Dendritic cell treated with granulocyte-macrophage colony-stimulating factor and Interleukin-4, amounts not matched to agents 40 ng/mL and 50 ng/mL, for 4 days (primary cell): Measurements from ENCODE around the gene YBEY.
A peak's percentile ranks its signal among the peaks of the same experiment; 100 is the strongest.

Experiments
- H3K27ac Mint-ChIP-seq: one replicate; pipeline ENCODE4 v1.8.0; 2022; ENCODE audit warnings: mild to moderate bottlenecking, mixed read lengths
- H3K27me3 Mint-ChIP-seq: one replicate; pipeline ENCODE4 v1.8.0; 2022; ENCODE audit warnings: mild to moderate bottlenecking, mixed read lengths
- H3K36me3 Mint-ChIP-seq: one replicate; pipeline ENCODE4 v1.8.0; 2022; ENCODE audit warnings: low read depth, mixed read lengths
- H3K4me1 Mint-ChIP-seq: one replicate; pipeline ENCODE4 v1.8.0; 2022; ENCODE audit warnings: low read depth, mixed read lengths
- H3K4me3 Mint-ChIP-seq: one replicate; pipeline ENCODE4 v1.8.0; 2022; ENCODE audit warnings: mild to moderate bottlenecking, moderate library complexity, mixed read lengths
- H3K9me3 Mint-ChIP-seq: one replicate; pipeline ENCODE4 v1.8.0; 2022; ENCODE audit warnings: mixed read lengths
- intact Hi-C: fragments of 100-400 bp; cut with micrococcal nuclease; formaldehyde crosslinking; loops from one replicate; pipeline ENCODE4 v1.15.0; 2022

The YBEY gene

DNA sequence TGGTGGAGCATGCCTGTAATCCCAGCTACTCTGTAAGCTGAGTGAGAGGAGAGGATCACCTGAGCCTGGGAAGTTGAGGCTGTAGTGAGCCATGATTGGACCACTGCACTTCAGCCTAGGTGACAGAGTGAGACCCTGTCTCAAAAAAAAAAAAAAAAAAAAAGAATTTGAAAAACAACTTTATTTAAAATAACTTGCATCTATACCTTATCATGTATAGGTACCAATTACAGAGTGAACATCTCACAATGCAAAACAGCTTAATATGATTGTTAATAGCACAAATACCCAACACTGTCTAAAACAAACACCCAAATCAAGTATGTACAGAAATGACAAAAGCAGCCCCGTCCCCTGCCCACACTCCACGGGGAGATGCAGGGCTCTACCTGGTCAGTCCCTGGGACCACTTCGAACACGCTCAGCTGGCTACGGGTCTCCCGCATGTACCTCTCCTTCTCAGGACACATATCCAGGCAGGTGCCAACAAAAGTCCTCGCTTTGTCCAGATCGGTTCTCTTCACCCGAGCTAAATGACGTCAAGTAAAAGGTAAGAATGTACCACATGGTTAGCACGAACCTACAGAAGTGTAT is 11.2 kb upstream of the YBEY start:
- H3K36me3 Mint-ChIP-seq: peaks cover 100% of the 10 kb centered on the region

DNA sequence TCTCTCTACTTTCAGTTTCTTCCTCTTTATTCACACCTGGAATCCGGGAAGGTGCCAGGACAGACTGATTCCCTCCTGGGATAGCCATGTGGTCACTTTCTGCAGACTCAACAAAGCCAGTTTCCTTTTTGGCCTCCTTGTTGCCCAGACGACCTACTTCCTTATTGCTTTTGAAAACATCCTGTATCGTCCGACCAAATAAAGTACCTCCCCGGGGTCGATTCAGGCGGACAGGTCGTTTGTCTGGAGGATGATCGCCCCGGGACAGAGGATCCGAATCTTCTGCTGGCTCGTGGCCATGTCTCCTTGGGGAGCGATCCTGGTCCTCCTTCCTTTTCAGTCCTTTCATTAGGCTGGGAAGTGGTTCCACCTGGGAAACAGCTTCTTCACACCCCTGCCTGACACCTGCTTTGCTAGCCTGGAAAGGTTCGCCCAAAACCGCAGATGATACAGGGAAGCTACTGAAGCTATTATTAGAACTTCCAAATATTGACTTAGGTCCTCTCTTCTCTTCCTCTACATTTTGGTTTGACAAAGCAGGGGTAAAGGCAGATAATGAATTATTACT is 2.0 kb upstream of the YBEY start:
- H3K4me1 Mint-ChIP-seq: peaks cover 62% of the 10 kb centered on the region
- H3K36me3 Mint-ChIP-seq: peaks cover 78% of the 10 kb centered on the region
- no peaks in the 10 kb centered on the region for H3K9me3 Mint-ChIP-seq
- intact Hi-C loops: no loop called here
- H3K27ac Mint-ChIP-seq: peak overlapping the region; percentile 98
- H3K4me3 Mint-ChIP-seq: peak overlapping the region; percentile 95
- no peaks in the 10 kb centered on the region for H3K27me3 Mint-ChIP-seq

More for the DNA sequence above, 11.2 kb upstream of the YBEY start:
- intact Hi-C loops: no loop called here
- no peaks in the 10 kb centered on the region for H3K27me3 Mint-ChIP-seq
- H3K4me3 Mint-ChIP-seq: no peak overlapping the region
- H3K9me3 Mint-ChIP-seq: no peaks in the 10 kb centered on the region
- no peaks in the 10 kb centered on the region for H3K4me1 Mint-ChIP-seq
- no peak overlapping the region for H3K27ac Mint-ChIP-seq

DNA sequence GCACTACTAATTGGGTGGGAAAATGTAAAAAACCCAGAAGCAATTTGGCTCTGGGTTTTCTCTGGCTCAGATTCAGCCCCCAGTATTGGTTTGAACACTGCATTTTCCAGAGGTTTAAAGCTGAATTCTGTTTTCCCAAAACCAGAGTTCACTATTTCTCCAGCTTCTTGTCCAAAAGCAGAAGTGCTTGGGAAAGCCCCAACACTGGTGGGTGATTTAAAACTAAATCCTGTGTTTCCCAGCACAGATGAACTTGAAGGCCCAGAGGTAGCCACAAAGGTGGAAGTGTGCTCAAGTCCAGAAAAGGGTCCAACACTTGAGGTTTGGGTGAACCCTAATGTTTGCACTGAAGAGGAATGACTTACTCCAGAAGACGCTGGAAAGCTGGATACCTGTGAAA is 1.4 kb upstream of the YBEY start:
- Mint-ChIP-seq H3K9me3 (no peaks in the 10 kb centered on the region), H3K36me3 (peaks cover 78% of the 10 kb centered on the region), H3K4me1 (peaks cover 66% of the 10 kb centered on the region), H3K4me3 (peak overlapping the region; percentile 95), H3K27me3 (no peaks in the 10 kb centered on the region), H3K27ac (peak overlapping the region; percentile 98)
- intact Hi-C loops: no loop called here

DNA sequence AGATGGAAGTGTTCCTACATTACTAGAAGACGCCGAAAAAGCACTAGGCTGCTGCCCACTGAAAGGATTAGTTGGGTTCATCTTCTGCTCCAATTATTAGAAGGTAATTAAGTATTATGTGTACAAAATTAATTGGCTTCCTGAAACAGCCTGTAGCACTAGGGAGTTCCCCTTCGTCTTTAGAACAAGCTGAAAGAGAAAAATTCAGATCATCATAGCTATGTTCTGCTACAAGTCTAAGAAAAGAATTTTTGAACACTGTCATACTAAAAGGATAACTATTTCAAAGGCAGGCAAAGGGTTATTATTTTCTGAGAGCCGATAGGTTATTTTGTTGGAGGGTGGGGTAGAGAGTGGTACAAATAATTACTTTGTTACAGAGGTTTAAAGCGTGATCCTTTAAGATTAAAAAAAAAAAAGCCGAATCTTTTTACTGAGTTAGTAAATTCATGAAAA is 908 bp upstream of the YBEY start, which contains the start of gene MCM3AP:
Gene MCM3AP (minus strand): TSS at position 406 of the 456 bp plus-strand sequence. CDS start 325 bp downstream, at position 81.
- Mint-ChIP-seq H3K36me3 (peaks cover 78% of the 10 kb centered on the region), H3K9me3 (no peaks in the 10 kb centered on the region), H3K4me1 (peaks cover 70% of the 10 kb centered on the region), H3K27me3 (no peaks in the 10 kb centered on the region), H3K27ac (peak within 1 kb of the TSS; percentile 98), H3K4me3 (peak within 1 kb of the TSS; percentile 95)
- intact Hi-C loops: no loop called here

DNA sequence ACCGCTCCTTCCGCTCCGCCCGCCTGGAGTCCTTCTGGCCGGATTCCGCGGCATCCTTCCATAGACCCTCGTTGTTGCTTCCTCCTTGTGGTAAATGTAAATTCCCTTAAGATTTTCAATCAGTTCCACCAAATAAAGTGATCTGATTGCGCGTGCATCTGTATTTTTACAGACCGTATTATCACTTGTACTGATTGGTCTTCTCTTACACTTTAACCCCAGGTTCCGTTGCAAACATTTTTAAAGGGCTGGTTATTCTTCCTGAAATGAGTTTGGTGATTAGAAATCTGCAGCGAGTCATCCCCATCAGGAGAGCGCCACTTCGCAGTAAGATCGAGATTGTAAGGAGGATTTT is 483 bp downstream of the YBEY start:
- no peaks in the 10 kb centered on the region for H3K9me3 Mint-ChIP-seq
- intact Hi-C loops: loop anchor here (1.0 kb wide), 2 partner anchors 38 to 58 kb away; partner anchors contain the start of genes LSS and PCNT
- peak overlapping the region; percentile 95 for H3K4me3 Mint-ChIP-seq
- H3K27me3 Mint-ChIP-seq: no peaks in the 10 kb centered on the region
- H3K4me1 Mint-ChIP-seq: peaks cover 64% of the 10 kb centered on the region
- H3K27ac Mint-ChIP-seq: peak overlapping the region; percentile 98
- peaks cover 73% of the 10 kb centered on the region for H3K36me3 Mint-ChIP-seq

DNA sequence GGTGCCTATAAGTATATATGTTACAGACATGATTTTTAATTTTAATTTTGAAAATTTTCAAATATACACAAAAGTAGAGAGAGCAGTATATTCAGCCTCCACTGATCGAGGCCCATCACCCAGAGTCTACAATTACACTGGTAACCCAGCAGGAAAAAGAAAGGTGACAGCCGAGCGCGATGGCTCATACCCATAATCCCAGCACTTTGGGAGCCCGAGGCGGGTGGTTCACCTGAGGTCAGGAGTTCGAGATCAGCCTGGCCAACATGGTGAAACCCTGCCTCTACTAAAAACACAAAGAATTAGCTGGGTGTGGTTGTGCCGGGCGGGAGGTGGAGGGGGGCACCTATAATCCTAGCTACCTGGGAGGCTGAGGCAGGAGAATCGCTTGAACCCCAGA is 1.4 kb downstream of the YBEY start:
- H3K36me3 Mint-ChIP-seq: peaks cover 72% of the 10 kb centered on the region
- intact Hi-C loops: no loop called here
- no peaks in the 10 kb centered on the region for H3K9me3 Mint-ChIP-seq
- peaks cover 55% of the 10 kb centered on the region for H3K4me1 Mint-ChIP-seq
- H3K27ac Mint-ChIP-seq: peak overlapping the region; percentile 91
- H3K4me3 Mint-ChIP-seq: peak overlapping the region; percentile 13
- no peaks in the 10 kb centered on the region for H3K27me3 Mint-ChIP-seq

DNA sequence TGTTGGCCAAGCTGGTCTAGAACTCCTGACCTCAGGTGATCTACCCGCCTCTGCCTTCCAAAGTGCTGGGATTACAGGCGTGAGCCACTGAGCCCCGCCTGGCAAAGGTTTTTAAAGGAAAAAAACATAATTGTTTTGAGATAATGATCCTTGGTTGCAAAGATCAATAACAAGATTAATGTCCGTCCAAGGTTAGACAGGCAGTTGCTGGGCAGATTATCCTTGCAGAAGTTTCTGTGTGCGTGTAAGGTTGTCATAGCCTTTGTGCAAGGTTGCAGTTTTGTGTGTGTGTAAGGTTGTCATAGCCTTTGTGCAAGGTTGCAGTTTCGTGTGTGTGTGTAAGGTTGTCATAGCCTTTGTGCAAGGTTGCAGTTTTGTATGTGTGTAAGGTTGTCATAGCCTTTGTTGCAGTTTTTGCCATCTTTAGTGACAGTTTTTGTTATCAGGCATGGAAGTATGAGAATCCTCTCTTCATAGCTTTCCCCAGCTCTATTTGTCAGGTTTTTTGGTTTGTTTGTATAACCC is 3.6 kb downstream of the YBEY start:
- Mint-ChIP-seq H3K4me1 (peaks cover 38% of the 10 kb centered on the region), H3K27ac (no peak overlapping the region), H3K4me3 (no peak overlapping the region), H3K9me3 (no peaks in the 10 kb centered on the region), H3K27me3 (no peaks in the 10 kb centered on the region), H3K36me3 (peaks cover 55% of the 10 kb centered on the region)
- intact Hi-C loops: no loop called here

DNA sequence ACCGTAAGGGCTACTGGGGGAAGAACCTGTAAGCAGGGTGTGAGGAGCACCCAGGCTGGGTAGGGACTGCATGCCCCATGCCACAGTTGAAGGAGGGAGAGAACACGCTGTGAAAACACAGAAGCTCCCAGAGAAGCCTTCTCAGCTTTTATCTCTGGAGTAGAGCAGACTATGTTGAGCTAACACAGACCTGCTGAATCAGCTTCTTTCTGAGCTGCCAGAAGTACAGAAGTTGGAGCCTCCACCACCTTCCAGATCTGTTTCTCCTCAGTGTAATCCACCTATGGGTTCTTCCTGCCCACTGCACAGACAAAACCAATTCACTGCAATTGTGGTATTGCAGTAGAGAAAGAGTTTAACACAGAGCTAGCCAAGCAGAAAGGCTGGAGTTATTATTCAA is 5.4 kb downstream of the YBEY start:
- no peak overlapping the region for H3K4me3 Mint-ChIP-seq
- no peak overlapping the region for H3K27ac Mint-ChIP-seq

DNA sequence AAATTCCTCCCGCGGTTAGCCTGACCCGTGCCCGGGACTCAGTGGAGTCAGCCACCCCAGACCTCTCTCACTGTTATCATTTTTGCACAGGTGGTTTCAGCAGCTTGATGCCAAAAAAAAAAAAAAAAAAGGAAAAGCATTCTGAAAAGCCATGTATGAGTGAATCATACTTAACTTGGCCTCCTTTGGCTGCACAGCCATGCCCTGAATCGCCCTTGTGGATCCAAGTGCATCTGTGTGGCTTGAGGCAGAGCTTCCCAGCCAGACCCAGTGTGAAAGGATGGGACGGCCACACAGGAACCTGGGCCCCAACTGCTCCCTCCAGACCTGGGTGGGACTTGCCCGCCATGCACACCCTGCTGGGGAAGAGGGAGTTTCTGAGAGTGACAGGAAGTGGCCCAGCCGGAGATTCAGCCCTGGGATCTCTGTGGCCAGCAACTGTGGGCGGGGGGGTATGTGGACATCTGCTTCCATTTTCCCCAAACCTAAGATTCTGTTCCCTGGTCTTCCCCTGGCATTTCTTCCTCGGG is 8.6 kb downstream of the YBEY start:
- intact Hi-C loops: no loop called here
- Mint-ChIP-seq H3K4me3 (no peak overlapping the region), H3K27me3 (peaks cover 35% of the 10 kb centered on the region), H3K4me1 (peaks cover 29% of the 10 kb centered on the region), H3K27ac (peak overlapping the region; percentile 72), H3K36me3 (peaks cover 27% of the 10 kb centered on the region), H3K9me3 (no peaks in the 10 kb centered on the region)

More for the DNA sequence above, 5.4 kb downstream of the YBEY start:
- intact Hi-C loops: no loop called here
- Mint-ChIP-seq H3K4me1 (peaks cover 45% of the 10 kb centered on the region), H3K36me3 (peaks cover 38% of the 10 kb centered on the region), H3K9me3 (no peaks in the 10 kb centered on the region), H3K27me3 (peaks cover 12% of the 10 kb centered on the region)

DNA sequence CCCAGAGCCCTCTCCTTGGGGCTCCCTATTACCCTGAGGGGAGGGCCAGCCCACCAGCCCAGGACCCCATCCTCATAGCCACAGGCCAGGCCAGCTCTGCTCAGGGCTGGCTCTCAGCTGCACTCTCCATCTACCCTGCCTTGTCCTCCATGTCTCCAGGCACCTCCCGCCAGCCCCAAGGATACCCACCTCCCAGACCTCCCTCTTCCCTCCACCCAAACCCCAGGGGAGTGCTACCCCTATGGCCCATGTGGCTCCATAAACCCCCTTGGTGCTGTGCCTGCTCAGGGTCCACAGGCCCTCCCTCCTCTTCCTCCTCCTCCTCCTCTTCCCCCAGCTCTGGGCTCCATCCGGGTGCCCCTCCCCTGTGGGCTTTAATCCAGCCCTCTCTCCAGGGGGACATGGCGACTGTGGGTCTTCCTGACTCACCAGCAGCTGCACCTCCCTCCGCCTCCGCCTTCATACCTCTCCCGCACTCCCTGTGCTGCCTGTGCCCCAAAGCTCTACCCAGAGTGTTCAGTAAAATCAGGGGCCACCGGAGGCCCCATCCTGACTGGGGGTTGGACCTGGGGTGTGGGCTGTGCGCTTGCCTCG is 9.1 kb downstream of the YBEY start:
- peaks cover 21% of the 10 kb centered on the region for H3K36me3 Mint-ChIP-seq
- intact Hi-C loops: no loop called here
- H3K27ac Mint-ChIP-seq: peak overlapping the region; percentile 72
- no peaks in the 10 kb centered on the region for H3K9me3 Mint-ChIP-seq
- peaks cover 35% of the 10 kb centered on the region for H3K27me3 Mint-ChIP-seq
- peaks cover 26% of the 10 kb centered on the region for H3K4me1 Mint-ChIP-seq
- no peak overlapping the region for H3K4me3 Mint-ChIP-seq

DNA sequence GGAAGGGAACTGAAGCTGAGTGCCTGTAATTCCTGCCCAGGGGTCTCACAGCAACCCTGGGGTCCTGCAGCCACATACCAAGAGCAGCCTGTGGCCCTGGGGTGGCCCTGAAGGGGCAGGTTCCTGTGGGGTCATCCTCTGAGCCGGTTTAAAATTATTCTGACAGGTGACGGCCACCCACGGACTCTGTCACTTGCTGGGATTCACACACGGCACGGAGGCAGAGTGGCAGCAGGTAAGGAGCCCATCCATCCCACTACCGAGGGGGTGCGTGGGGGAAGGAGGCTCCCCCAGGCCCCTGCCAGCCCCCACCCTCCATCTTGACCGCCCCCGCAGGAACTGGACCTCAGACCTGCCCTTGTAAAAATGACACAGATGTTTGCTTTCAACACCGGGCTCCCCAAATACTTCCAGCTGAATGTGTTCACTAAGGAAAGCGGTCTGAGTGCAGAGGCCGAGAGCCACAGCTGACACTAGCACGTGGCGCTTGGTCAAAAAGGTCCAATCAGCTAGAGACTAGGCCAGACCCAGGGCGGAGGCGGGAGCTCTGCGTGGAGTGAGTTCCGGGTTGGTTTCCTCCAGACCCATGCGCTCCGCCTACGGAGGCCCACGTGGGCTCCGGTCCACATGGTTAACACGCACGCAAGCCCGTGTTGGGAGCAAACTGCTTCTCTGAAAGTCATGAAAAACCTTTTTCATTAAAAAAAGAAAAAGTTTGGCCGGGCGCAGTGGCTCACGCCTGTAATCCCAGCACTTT is 10.0 kb downstream of the YBEY start:
- H3K4me1 Mint-ChIP-seq: peaks cover 26% of the 10 kb centered on the region
- H3K9me3 Mint-ChIP-seq: no peaks in the 10 kb centered on the region
- H3K36me3 Mint-ChIP-seq: peaks cover 17% of the 10 kb centered on the region
- peak overlapping the region; percentile 72 for H3K27ac Mint-ChIP-seq
- peaks cover 35% of the 10 kb centered on the region for H3K27me3 Mint-ChIP-seq
- intact Hi-C loops: no loop called here
- peak overlapping the region; percentile 23 for H3K4me3 Mint-ChIP-seq

DNA sequence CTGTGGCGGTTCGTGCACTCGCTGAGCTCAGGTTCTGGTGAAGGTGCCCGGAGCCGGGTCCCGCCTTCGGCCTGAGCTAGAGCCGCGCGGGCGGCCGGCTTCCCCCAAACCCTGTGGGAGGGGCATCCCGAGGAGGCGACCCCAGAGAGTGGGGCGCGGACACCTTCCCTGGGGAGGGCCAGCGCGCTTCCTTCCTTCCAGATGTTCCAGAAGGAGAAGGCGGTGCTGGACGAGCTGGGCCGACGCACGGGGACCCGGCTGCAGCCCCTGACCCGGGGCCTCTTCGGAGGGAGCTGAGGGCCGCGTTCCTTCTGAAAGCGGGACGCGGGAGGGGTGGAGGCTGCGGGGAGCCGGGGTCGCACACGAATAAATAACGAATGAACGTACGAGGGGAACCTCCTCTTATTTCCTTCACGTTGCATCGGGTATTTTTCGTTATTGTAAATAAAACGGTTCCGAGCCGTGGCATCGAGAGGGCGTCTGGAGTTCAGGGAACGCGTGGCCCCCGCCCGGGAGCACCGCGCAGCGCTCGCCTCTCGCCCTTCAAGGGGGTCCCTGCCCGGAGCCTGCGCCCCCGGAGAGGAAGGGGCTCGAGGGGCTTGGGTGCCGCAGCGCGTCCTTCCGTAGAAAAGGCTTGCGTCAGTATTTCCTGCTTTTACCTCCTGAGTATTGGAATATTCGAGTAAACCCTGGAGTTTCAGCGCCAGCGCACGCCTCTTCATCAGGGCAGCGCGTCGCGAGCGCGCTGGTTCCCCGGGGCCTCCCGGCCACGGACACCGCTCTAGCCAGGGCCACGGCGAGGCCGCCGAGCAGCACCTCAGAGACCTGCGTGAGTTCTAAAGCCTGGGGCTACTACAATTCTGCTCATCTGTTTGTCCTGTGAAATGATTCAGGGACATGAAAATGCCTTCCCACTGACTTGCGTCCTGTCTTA is 11.5 kb downstream of the YBEY start:
- intact Hi-C loops: no loop called here
- Mint-ChIP-seq H3K4me1 (peaks cover 26% of the 10 kb centered on the region), H3K27me3 (peaks cover 35% of the 10 kb centered on the region), H3K27ac (peak overlapping the region; percentile 50), H3K9me3 (no peaks in the 10 kb centered on the region), H3K4me3 (peak overlapping the region; percentile 73), H3K36me3 (peaks cover 4% of the 10 kb centered on the region)

DNA sequence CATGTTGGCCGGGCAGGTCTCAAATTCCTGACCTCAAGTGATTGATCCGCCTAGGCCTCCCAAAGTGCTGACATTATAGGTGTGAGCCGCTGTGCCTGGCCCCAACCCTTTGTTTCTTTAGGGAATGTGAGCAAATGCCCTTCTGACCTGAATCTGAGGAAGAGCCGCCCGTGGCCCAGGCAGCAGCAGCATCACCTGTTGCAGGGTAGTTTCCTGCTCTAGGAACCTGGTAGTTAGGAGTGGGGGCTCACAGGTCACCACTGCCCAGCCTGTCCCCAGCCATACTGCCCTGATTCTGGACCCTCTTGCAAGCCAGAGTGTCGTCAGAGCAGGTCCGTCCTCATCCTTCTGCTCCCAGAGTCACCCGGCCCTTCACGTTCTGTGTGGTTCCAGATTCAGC is 13.0 kb downstream of the YBEY start:
- H3K9me3 Mint-ChIP-seq: no peaks in the 10 kb centered on the region
- H3K36me3 Mint-ChIP-seq: peaks cover 7% of the 10 kb centered on the region
- H3K4me3 Mint-ChIP-seq: no peak overlapping the region
- H3K27ac Mint-ChIP-seq: no peak overlapping the region
- peaks cover 26% of the 10 kb centered on the region for H3K4me1 Mint-ChIP-seq
- intact Hi-C loops: no loop called here
- H3K27me3 Mint-ChIP-seq: peaks cover 35% of the 10 kb centered on the region
